SK-N-SH (cell line): Measurements from ENCODE around the gene ACO1. TPM values are rescaled to one million over a fixed set of nuclear protein-coding genes. Genes with fewer than 3 reads are reported as not detected.

Source experiments
- CTCF ChIA-PET: fragments of 300-600, 350-600 bp; formaldehyde crosslinking; extraction: SDS; loops from one replicate; lab custom pipeline; 2021; lab: Yijun Ruan, JAX
- POLR2A ChIA-PET: fragments of 350-600 bp; sonication (Branson Sonifier 250); formaldehyde crosslinking; extraction: SDS; loops from one replicate; lab custom pipeline; 2020; ENCODE audit warnings: antibody characterized with exemption, inconsistent platforms; lab: Yijun Ruan, JAX
- DNase-seq: peaks from one replicate; pipeline ENCODE4 v3.0.0; 2012
- H2AFZ ChIP-seq: fragments of 200-600 bp; sonication (generic); 2 replicates; pipeline ENCODE4 v1.8.1; 2016; ENCODE audit warnings: antibody characterized with exemption, mild to moderate bottlenecking, low read depth
- H3F3A ChIP-seq: fragments of 200-600 bp; sonication (generic); replicated peaks from 2 replicates; pipeline ENCODE3; 2016; ENCODE audit warnings: antibody characterized with exemption, mild to moderate bottlenecking; ENCODE audit not compliant: insufficient read depth
- H3K27ac ChIP-seq, 2 experiments: fragments of 200-500 bp in 1 of 2; fragments of 200-600 bp in 1 of 2; sonication (Bioruptor generic) in 1 of 2; sonication (generic), shearing (Covaris generic) in 1 of 2; 2 replicates each; pipeline versions ENCODE4 v1.5.1 to v1.6.1; 2014 to 2016; ENCODE audit warnings: low read depth in 2 of 2, inconsistent platforms in 1 of 2, low read length in 1 of 2, mild to moderate bottlenecking in 1 of 2, mixed read lengths in 1 of 2
- H3K27me3 ChIP-seq: fragments of 200-600 bp; sonication (generic), shearing (Covaris generic); 2 replicates; pipeline ENCODE4 v1.6.1; 2016; ENCODE audit warnings: mixed run types; ENCODE audit not compliant: insufficient read depth
- H3K36me3 ChIP-seq, 2 experiments: fragments of 200-500 bp in 1 of 2; fragments of 200-600 bp in 1 of 2; sonication (Bioruptor generic) in 1 of 2; sonication (generic) in 1 of 2; replicated peaks in 1 of 2; 2 replicates each; pipeline versions ENCODE3 to v1.5.1; 2014 to 2016; ENCODE audit warnings: low read length in 1 of 2, mild to moderate bottlenecking in 1 of 2; ENCODE audit not compliant: insufficient read depth in 2 of 2, control insufficient read depth in 1 of 2
- H3K4me1 ChIP-seq, 2 experiments: fragments of 200-500 bp in 1 of 2; fragments of 200-600 bp in 1 of 2; sonication (Bioruptor generic) in 1 of 2; sonication (generic), shearing (Covaris generic) in 1 of 2; 2 replicates each; pipeline versions ENCODE4 v1.5.1 to v1.6.1; 2014 to 2016; ENCODE audit warnings: low read depth in 1 of 2, low read length in 1 of 2, mixed run types in 1 of 2; ENCODE audit not compliant: insufficient read depth in 2 of 2, control insufficient read depth in 1 of 2
- H3K4me2 ChIP-seq: fragments of 200-600 bp; sonication (generic), shearing (Covaris generic); 2 replicates; pipeline ENCODE4 v1.6.1; 2017; ENCODE audit warnings: mixed run types
- H3K4me3 ChIP-seq, 2 experiments: fragments of 200-500 bp in 1 of 2; fragments of 200-600 bp in 1 of 2; sonication (Bioruptor generic) in 1 of 2; sonication (generic), shearing (Covaris generic) in 1 of 2; 2 replicates each; pipeline versions ENCODE4 v1.5.1 to v1.8.1; 2014 to 2016; ENCODE audit warnings: low read depth in 2 of 2, inconsistent platforms in 1 of 2, low read length in 1 of 2, mild to moderate bottlenecking in 1 of 2, mixed read lengths in 1 of 2, moderate library complexity in 1 of 2
- H3K79me2 ChIP-seq: fragments of 200-600 bp; sonication (generic); 2 replicates; pipeline ENCODE4 v1.8.1; 2017; ENCODE audit warnings: mild to moderate bottlenecking; ENCODE audit not compliant: insufficient read depth
- H3K9ac ChIP-seq: fragments of 200-600 bp; sonication (generic); 2 replicates; pipeline ENCODE4 v1.6.1; 2017; ENCODE audit warnings: mixed run types
- H3K9me2 ChIP-seq: fragments of 200-600 bp; sonication (generic); 2 replicates; pipeline ENCODE4 v1.6.1; 2017; ENCODE audit warnings: mixed run types
- H3K9me3 ChIP-seq: fragments of 200-600 bp; sonication (generic); 2 replicates; pipeline ENCODE4 v1.6.1; 2017; ENCODE audit warnings: mixed run types, mild to moderate bottlenecking, moderate library complexity
- H4K20me1 ChIP-seq: fragments of 200-600 bp; sonication (generic); 2 replicates; pipeline ENCODE4 v1.6.1; 2017; ENCODE audit warnings: mild to moderate bottlenecking, mixed run types; ENCODE audit not compliant: insufficient read depth
- CHD2 ChIP-seq: fragments of 150-350 bp; IDR thresholded peaks from 2 replicates; pipeline ENCODE4 v1.6.1; 2018; ENCODE audit warnings: low read length; ENCODE audit not compliant: partially characterized antibody
- CTCF ChIP-seq: fragments of 200-600 bp; sonication (generic); IDR thresholded peaks from 2 replicates; pipeline ENCODE4 v1.6.1; 2017; ENCODE audit warnings: antibody characterized with exemption, mild to moderate bottlenecking, moderate library complexity
- ELF1 ChIP-seq: IDR thresholded peaks from 2 replicates; pipeline ENCODE4 v1.4.0; 2012
- EP300 ChIP-seq, 2 experiments: IDR thresholded peaks; 2 replicates each; pipeline versions ENCODE4 v1.4.0 to v1.6.1; 2012; ENCODE audit warnings: borderline replicate concordance in 1 of 2, low read depth in 1 of 2, low read length in 1 of 2
- EZH2phosphoT487 ChIP-seq: fragments of 200-600 bp; sonication (generic); IDR thresholded peaks from 2 replicates; pipeline ENCODE4 v1.6.1; 2017; ENCODE audit warnings: low read depth, mixed run types, mild to moderate bottlenecking, antibody characterized with exemption, moderate library complexity, borderline replicate concordance
- FOXM1 ChIP-seq: IDR thresholded peaks from 2 replicates; pipeline ENCODE4 v1.4.0; 2012; ENCODE audit warnings: low read depth, mild to moderate bottlenecking
- GABPA ChIP-seq: IDR thresholded peaks from 2 replicates; pipeline ENCODE4 v1.4.0; 2012; ENCODE audit warnings: low read depth, mild to moderate bottlenecking
- GATA2 ChIP-seq: sonication (generic); formaldehyde crosslinking; IDR thresholded peaks from 2 replicates; pipeline ENCODE4 v1.5.0; 2020; ENCODE audit warnings: mild to moderate bottlenecking, missing genetic modification reagents
- NRF1 ChIP-seq: IDR thresholded peaks from 2 replicates; pipeline ENCODE4 v1.6.1; 2012; ENCODE audit warnings: low read depth, mild to moderate bottlenecking, low read length
- PBX3 ChIP-seq: IDR thresholded peaks from 2 replicates; pipeline ENCODE4; 2012
- POLR2AphosphoS5 ChIP-seq: IDR thresholded peaks from 2 replicates; pipeline ENCODE4 v1.6.1; 2012; ENCODE audit warnings: low read depth, low read length
- RCOR1 ChIP-seq: fragments of 150-350 bp; IDR thresholded peaks from 2 replicates; pipeline ENCODE4 v1.6.1; 2017; ENCODE audit warnings: antibody characterized with exemption, low read length
- REST ChIP-seq: IDR thresholded peaks from 2 replicates; pipeline ENCODE4 v1.6.1; 2012; ENCODE audit warnings: mild to moderate bottlenecking, low read depth, low read length, moderate library complexity
- RFX5 ChIP-seq: IDR thresholded peaks from 2 replicates; pipeline ENCODE4 v1.6.1; 2012; ENCODE audit warnings: mild to moderate bottlenecking, improper control_type of control experiment, low read length
- RXRA ChIP-seq: IDR thresholded peaks from 2 replicates; pipeline ENCODE4 v1.4.0; 2012; ENCODE audit warnings: low read depth, mild to moderate bottlenecking, borderline replicate concordance
- TAF1 ChIP-seq: IDR thresholded peaks from 2 replicates; pipeline ENCODE4 v1.6.1; 2012; ENCODE audit warnings: low read depth, mild to moderate bottlenecking, low read length, moderate library complexity, borderline replicate concordance
- TEAD4 ChIP-seq: IDR thresholded peaks from 2 replicates; pipeline ENCODE4 v1.4.0; 2012; ENCODE audit warnings: mild to moderate bottlenecking, borderline replicate concordance; ENCODE audit not compliant: insufficient read depth
- ZBTB33 ChIP-seq: IDR thresholded peaks from 2 replicates; pipeline ENCODE4 v1.4.0; 2012; ENCODE audit warnings: low read depth, borderline replicate concordance
- WGBS: methylation state at CpG from one replicate; pipeline ENCODE4 v1.1.6; 2017; ENCODE audit warnings: low lambda C conversion rate; 5-methylcytosine and 5-hydroxymethylcytosine counted together
- polyA plus RNA-seq, 3 experiments: library from polyadenylated mRNA; depleted of rRNA; stranded (reverse); fragments of >200 nt; gene quantifications; 2 replicates each; pipeline ENCODE4 v1.2.3, GENCODE V29; 2012

ACO1 gene
- polyA plus RNA-seq, 1 of the 3 experiments (the other 2 are of a cell fraction): 25.4 TPM

GRCh38 chr9:32344551-32345182, 39.8 kb upstream of the ACO1 start:
- TF ChIP-seq TAF1 (no peak), CHD2 (no peak), RXRA (no peak), FOXM1 (no peak), RCOR1 (no peak), RFX5 (no peak), POLR2AphosphoS5 (no peak), CTCF (no peak), REST (no peak), TEAD4 (no peak), ELF1 (no peak), ZBTB33 (no peak), EZH2phosphoT487 (no peak), PBX3 (no peak), GABPA (no peak), GATA2 (CRISPR knock-in tag) (no peak), NRF1 (no peak), EP300 (IDR thresholded peaks at IDR 0.05; ENCODE audit: borderline replicate concordance in 1 of 2, low read depth in 1 of 2, low read length in 1 of 2) (no peak)
- Histone ChIP-seq H3K79me2 (no peaks in the 10 kb centered on the region), H2AFZ (0 out of 2 replicates have a peak overlapping the region, but pooled peaks have one; percentile 31), H3K36me3 (no peaks in the 10 kb centered on the region), H3K4me2 (peak overlapping the region; percentile 63), H3K4me1 (peaks cover 0 to 4% of the 10 kb centered on the region in 2 experiments; a peak in 1 of 4 replicates), H3K27me3 (no peaks in the 10 kb centered on the region), H3K9ac (no peak overlapping the region), H3K27ac (no peak overlapping the region), H3K9me3 (no peaks in the 10 kb centered on the region), H3K9me2 (no peaks in the 10 kb centered on the region), H4K20me1 (no peaks in the 10 kb centered on the region), H3F3A (no peaks in the 10 kb centered on the region), H3K4me3 (peak overlapping the region in 1 of 2 experiments; percentile 42; a peak in 2 of 4 replicates)
- POLR2A ChIA-PET: no interaction called here
- DNase-seq: no peak
- WGBS: 66% methylated on average over 6 of the region's 6 CpGs
- CTCF ChIA-PET: interaction anchor here (1.0 kb wide), 1 partner anchor 55 kb away, joined by 3 read pairs; no protein-coding TSS in a partner anchor
